Fibroblast of the aortic adventitia (primary cell): ENCODE measurements around the gene TSEN34. TPM values are rescaled to one million over a fixed set of nuclear protein-coding genes. Genes with fewer than 3 reads are reported as not detected.

Source experiments
- total RNA-seq: library from RNA; depleted of rRNA; stranded (reverse); fragments of >200 nt; gene quantifications from 2 replicates; pipeline ENCODE4 v1.2.3, GENCODE V29; 2012; ENCODE audit warnings: low replicate concordance

TSEN34 gene
- total RNA-seq, 1 donor = 42.8 TPM

Other genes starting within 250 kb of the TSEN34 start
- gene CACNG8, start 228.4 kb upstream of the TSEN34 start, total RNA-seq = 0.41 and 0.45 TPM in 2 replicates
- 1.1 TPM in 1 of 2 replicates, not detected in the other for gene CACNG6, start 199.7 kb upstream of the TSEN34 start, total RNA-seq
- gene VSTM1, start 127.4 kb upstream of the TSEN34 start, total RNA-seq = not detected in 2 replicates
- gene TARM1, start 109.9 kb upstream of the TSEN34 start, total RNA-seq = not detected in 2 replicates
- gene OSCAR, start 90.5 kb upstream of the TSEN34 start, total RNA-seq = 0.63 and 2.5 TPM in 2 replicates
- gene NDUFA3, start 88.5 kb upstream of the TSEN34 start, total RNA-seq = 9.0 and 11.4 TPM in 2 replicates
- 8.9 and 18.3 TPM in 2 replicates for gene TFPT, start 75.7 kb upstream of the TSEN34 start, total RNA-seq
- gene PRPF31, start 75.6 kb upstream of the TSEN34 start, total RNA-seq = 32.6 and 37.2 TPM in 2 replicates
- 6.0 and 9.8 TPM in 2 replicates for gene CNOT3, start 53.5 kb upstream of the TSEN34 start, total RNA-seq
- 4.4 and 6.8 TPM in 2 replicates for gene LENG1, start 31.6 kb upstream of the TSEN34 start, total RNA-seq
- 0.27 and 0.82 TPM in 2 replicates for gene TMC4, start 18.1 kb upstream of the TSEN34 start, total RNA-seq
- 46.9 and 48.7 TPM in 2 replicates for gene MBOAT7, start 1.7 kb upstream of the TSEN34 start, total RNA-seq
- gene RPS9, start 9.6 kb downstream of the TSEN34 start, total RNA-seq = 1,882 and 1,909 TPM in 2 replicates
- gene LILRB3, start 31.7 kb downstream of the TSEN34 start, total RNA-seq = not detected in 2 replicates
- not detected in 2 replicates for gene LILRA6, start 51.5 kb downstream of the TSEN34 start, total RNA-seq
- gene LILRB5, start 66.0 kb downstream of the TSEN34 start, total RNA-seq = not detected in 2 replicates
- not detected in 2 replicates for gene LILRB2, start 89.8 kb downstream of the TSEN34 start, total RNA-seq
- not detected in 2 replicates for gene LILRA5, start 121.9 kb downstream of the TSEN34 start, total RNA-seq
- not detected in 2 replicates for gene LILRA4, start 147.9 kb downstream of the TSEN34 start, total RNA-seq
- gene LAIR1, start 173.6 kb downstream of the TSEN34 start, total RNA-seq = not detected in 2 replicates
- gene TTYH1, start 224.2 kb downstream of the TSEN34 start, total RNA-seq = not detected in 2 replicates